ENCODE results near the gene S100A12.

The S100A12 gene

GRCh38 chr1:153368495-153368894 lies 6.9 kb downstream of the S100A12 start:
- DNase-seq (ENCODE audit: low spot score) = no peak
- Mint-ChIP-seq H3K9me3 (no peaks in the 10 kb centered on the region), H3K27ac (no peak overlapping the region), H3K4me1 (ENCODE audit: low read depth) (no peaks in the 10 kb centered on the region), H3K4me3 (no peak overlapping the region), H3K27me3 (ENCODE audit: low read depth) (no peaks in the 10 kb centered on the region), H3K36me3 (ENCODE audit: low read depth) (no peaks in the 10 kb centered on the region)

- H3K4me3 Mint-ChIP-seq = no peak overlapping the region
- DNase-seq (ENCODE audit: low spot score) = no peak
- no peaks in the 10 kb centered on the region for H3K9me3 Mint-ChIP-seq
- H3K4me1 Mint-ChIP-seq (ENCODE audit: low read depth) = no peaks in the 10 kb centered on the region
- no peaks in the 10 kb centered on the region for H3K36me3 Mint-ChIP-seq (ENCODE audit: low read depth)
- no peak overlapping the region for H3K27ac Mint-ChIP-seq
- H3K27me3 Mint-ChIP-seq (ENCODE audit: low read depth) = peaks cover 8% of the 10 kb centered on the region
These were observed 8.3 kb downstream of the S100A12 start for GRCh38 chr1:153367090-153367489.

GRCh38 chr1:153366261-153366660 lies 9.2 kb downstream of the S100A12 start:
- Mint-ChIP-seq H3K4me3 (no peak overlapping the region), H3K4me1 (ENCODE audit: low read depth) (no peaks in the 10 kb centered on the region), H3K27ac (no peak overlapping the region)

GRCh38 chr1:153365696-153366095 lies 9.7 kb downstream of the S100A12 start:
- H3K4me3 Mint-ChIP-seq = no peak overlapping the region
- H3K36me3 Mint-ChIP-seq (ENCODE audit: low read depth) = no peaks in the 10 kb centered on the region
- no peak overlapping the region for H3K27ac Mint-ChIP-seq
- no peaks in the 10 kb centered on the region for H3K4me1 Mint-ChIP-seq (ENCODE audit: low read depth)
- DNase-seq (ENCODE audit: low spot score) = no peak
- H3K27me3 Mint-ChIP-seq (ENCODE audit: low read depth) = peaks cover 8% of the 10 kb centered on the region
- no peaks in the 10 kb centered on the region for H3K9me3 Mint-ChIP-seq

More at GRCh38 chr1:153366261-153366660, 9.2 kb downstream of the S100A12 start:
- H3K9me3 Mint-ChIP-seq = no peaks in the 10 kb centered on the region
- peaks cover 8% of the 10 kb centered on the region for H3K27me3 Mint-ChIP-seq (ENCODE audit: low read depth)
- no peaks in the 10 kb centered on the region for H3K36me3 Mint-ChIP-seq (ENCODE audit: low read depth)
- DNase-seq (ENCODE audit: low spot score) = no peak

- H3K27ac Mint-ChIP-seq = no peak overlapping the region
- DNase-seq (ENCODE audit: low spot score) = no peak
- H3K36me3 Mint-ChIP-seq (ENCODE audit: low read depth) = no peaks in the 10 kb centered on the region
- no peaks in the 10 kb centered on the region for H3K4me1 Mint-ChIP-seq (ENCODE audit: low read depth)
- H3K9me3 Mint-ChIP-seq = no peaks in the 10 kb centered on the region
- peaks cover 8% of the 10 kb centered on the region for H3K27me3 Mint-ChIP-seq (ENCODE audit: low read depth)
- H3K4me3 Mint-ChIP-seq = no peak overlapping the region
These were observed 10.4 kb downstream of the S100A12 start for GRCh38 chr1:153364766-153365666.

GRCh38 chr1:153364156-153364555 lies 11.3 kb downstream of the S100A12 start:
- H3K36me3 Mint-ChIP-seq (ENCODE audit: low read depth) = no peaks in the 10 kb centered on the region
- no peaks in the 10 kb centered on the region for H3K9me3 Mint-ChIP-seq
- no peak overlapping the region for H3K27ac Mint-ChIP-seq
- H3K27me3 Mint-ChIP-seq (ENCODE audit: low read depth) = peaks cover 8% of the 10 kb centered on the region
- H3K4me3 Mint-ChIP-seq = no peak overlapping the region
- no peak for DNase-seq (ENCODE audit: low spot score)
- no peaks in the 10 kb centered on the region for H3K4me1 Mint-ChIP-seq (ENCODE audit: low read depth)

- H3K27ac Mint-ChIP-seq = no peak overlapping the region
- no peak for DNase-seq (ENCODE audit: low spot score)
- H3K27me3 Mint-ChIP-seq (ENCODE audit: low read depth) = peaks cover 8% of the 10 kb centered on the region
- no peaks in the 10 kb centered on the region for H3K36me3 Mint-ChIP-seq (ENCODE audit: low read depth)
- no peaks in the 10 kb centered on the region for H3K9me3 Mint-ChIP-seq
- H3K4me1 Mint-ChIP-seq (ENCODE audit: low read depth) = no peaks in the 10 kb centered on the region
- H3K4me3 Mint-ChIP-seq = no peak overlapping the region
These were observed 11.8 kb downstream of the S100A12 start for GRCh38 chr1:153363641-153364040.

- Mint-ChIP-seq H3K4me3 (no peak overlapping the region), H3K4me1 (ENCODE audit: low read depth) (no peaks in the 10 kb centered on the region), H3K27me3 (ENCODE audit: low read depth) (peaks cover 8% of the 10 kb centered on the region), H3K27ac (no peak overlapping the region), H3K9me3 (no peaks in the 10 kb centered on the region), H3K36me3 (ENCODE audit: low read depth) (no peaks in the 10 kb centered on the region)
- no peak for DNase-seq (ENCODE audit: low spot score)
These were observed 13.1 kb downstream of the S100A12 start for GRCh38 chr1:153362187-153362775.

GRCh38 chr1:153361480-153362109 lies 13.8 kb downstream of the S100A12 start:
- Mint-ChIP-seq H3K27me3 (ENCODE audit: low read depth) (peaks cover 8% of the 10 kb centered on the region), H3K27ac (no peak overlapping the region)
- DNase-seq (ENCODE audit: low spot score) = no peak

GRCh38 chr1:153360592-153361479 lies 14.6 kb downstream of the S100A12 start:
- H3K27ac Mint-ChIP-seq = no peak overlapping the region
- H3K36me3 Mint-ChIP-seq (ENCODE audit: low read depth) = no peaks in the 10 kb centered on the region
- DNase-seq (ENCODE audit: low spot score) = no peak
- H3K9me3 Mint-ChIP-seq = no peaks in the 10 kb centered on the region
- H3K4me3 Mint-ChIP-seq = no peak overlapping the region
- H3K27me3 Mint-ChIP-seq (ENCODE audit: low read depth) = peaks cover 8% of the 10 kb centered on the region
- no peaks in the 10 kb centered on the region for H3K4me1 Mint-ChIP-seq (ENCODE audit: low read depth)

More at GRCh38 chr1:153361480-153362109, 13.8 kb downstream of the S100A12 start:
- no peak overlapping the region for H3K4me3 Mint-ChIP-seq
- no peaks in the 10 kb centered on the region for H3K4me1 Mint-ChIP-seq (ENCODE audit: low read depth)
- no peaks in the 10 kb centered on the region for H3K36me3 Mint-ChIP-seq (ENCODE audit: low read depth)
- no peaks in the 10 kb centered on the region for H3K9me3 Mint-ChIP-seq

GRCh38 chr1:153360190-153360589 lies 15.2 kb downstream of the S100A12 start:
- Mint-ChIP-seq H3K27ac (no peak overlapping the region), H3K4me1 (ENCODE audit: low read depth) (no peaks in the 10 kb centered on the region), H3K9me3 (no peaks in the 10 kb centered on the region), H3K36me3 (ENCODE audit: low read depth) (no peaks in the 10 kb centered on the region), H3K27me3 (ENCODE audit: low read depth) (peaks cover 8% of the 10 kb centered on the region), H3K4me3 (no peak overlapping the region)
- no peak for DNase-seq (ENCODE audit: low spot score)

- Mint-ChIP-seq H3K27ac (no peak overlapping the region), H3K27me3 (ENCODE audit: low read depth) (peaks cover 8% of the 10 kb centered on the region), H3K36me3 (ENCODE audit: low read depth) (no peaks in the 10 kb centered on the region), H3K4me1 (ENCODE audit: low read depth) (no peaks in the 10 kb centered on the region), H3K4me3 (no peak overlapping the region), H3K9me3 (no peaks in the 10 kb centered on the region)
- DNase-seq (ENCODE audit: low spot score) = no peak
These were observed 16.2 kb downstream of the S100A12 start for GRCh38 chr1:153359241-153359640.

- no peaks in the 10 kb centered on the region for H3K4me1 Mint-ChIP-seq (ENCODE audit: low read depth)
- no peaks in the 10 kb centered on the region for H3K9me3 Mint-ChIP-seq
- H3K36me3 Mint-ChIP-seq (ENCODE audit: low read depth) = no peaks in the 10 kb centered on the region
- H3K27me3 Mint-ChIP-seq (ENCODE audit: low read depth) = peaks cover 8% of the 10 kb centered on the region
- no peak for DNase-seq (ENCODE audit: low spot score)
- no peak overlapping the region for H3K27ac Mint-ChIP-seq
- no peak overlapping the region for H3K4me3 Mint-ChIP-seq
These were observed 16.8 kb downstream of the S100A12 start for GRCh38 chr1:153358691-153358975.
